SHP77 treated with DMSO at 0.1 percent for 48 hours (cell line): ENCODE measurements around the gene BACH2.

Experiments used
- DNase-seq: peaks from one replicate; lab custom pipeline; 2025; lab: John Stamatoyannopoulos, UW

BACH2 gene

DNA sequence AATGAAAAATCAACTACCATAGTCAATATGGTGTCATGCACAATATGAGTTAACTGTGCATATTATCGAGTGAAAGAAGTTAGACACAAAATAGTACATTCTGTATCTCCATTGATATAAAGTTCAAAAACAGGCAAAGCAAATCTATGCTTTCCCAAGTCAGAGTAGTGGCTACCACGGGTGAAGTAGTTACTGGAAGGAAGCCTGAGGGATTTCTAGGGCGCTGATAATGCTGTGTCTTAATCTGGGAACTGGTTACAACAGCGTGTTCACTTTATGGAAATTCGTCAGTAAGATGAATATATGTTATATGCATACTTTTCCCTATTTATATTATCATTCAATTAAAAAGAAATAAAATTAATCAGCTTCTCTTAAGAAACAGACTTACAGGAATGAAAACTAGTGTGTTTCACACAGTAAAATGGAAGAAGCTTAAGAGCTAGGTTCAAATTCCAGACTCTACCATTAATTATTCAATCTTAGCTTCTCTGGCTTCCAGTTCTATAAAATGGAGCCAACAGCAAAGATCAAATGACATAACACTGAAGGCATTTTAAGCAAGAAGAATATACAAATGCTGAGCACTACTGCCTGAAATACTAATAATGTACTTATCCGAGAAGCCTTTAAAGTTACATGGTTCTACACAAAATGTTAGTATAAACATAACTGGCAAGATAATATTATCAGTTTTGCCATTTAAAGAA is 19.2 kb downstream of the BACH2 start:
- no peak for DNase-seq

DNA sequence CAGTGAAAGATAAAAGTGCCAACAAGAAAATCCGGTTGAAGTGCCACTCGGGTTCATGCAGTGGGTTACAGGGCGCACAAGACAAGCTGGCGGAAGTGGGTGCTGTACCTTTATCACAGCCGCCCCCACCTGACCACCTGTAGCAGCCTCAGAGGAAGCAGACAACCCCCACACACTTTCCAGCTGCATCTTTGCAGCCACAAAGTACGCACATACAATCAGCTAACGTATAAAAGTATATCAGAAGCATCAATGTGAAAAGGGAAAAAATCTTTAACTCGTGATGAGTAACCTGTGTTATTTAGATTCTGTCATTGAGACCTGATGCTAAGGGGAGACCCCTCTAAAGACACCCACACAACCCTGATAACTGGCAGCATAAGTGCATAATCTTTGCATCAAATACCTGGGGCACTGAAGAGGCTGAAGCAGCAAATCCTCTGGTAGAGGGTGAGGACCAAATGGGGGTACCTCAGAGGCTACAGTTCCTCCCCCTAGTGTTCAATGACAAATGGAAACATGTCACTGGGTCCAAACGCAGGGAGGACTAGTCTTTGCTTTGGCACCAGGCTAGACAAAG is 22.1 kb downstream of the BACH2 start:
- no peak for DNase-seq

DNA sequence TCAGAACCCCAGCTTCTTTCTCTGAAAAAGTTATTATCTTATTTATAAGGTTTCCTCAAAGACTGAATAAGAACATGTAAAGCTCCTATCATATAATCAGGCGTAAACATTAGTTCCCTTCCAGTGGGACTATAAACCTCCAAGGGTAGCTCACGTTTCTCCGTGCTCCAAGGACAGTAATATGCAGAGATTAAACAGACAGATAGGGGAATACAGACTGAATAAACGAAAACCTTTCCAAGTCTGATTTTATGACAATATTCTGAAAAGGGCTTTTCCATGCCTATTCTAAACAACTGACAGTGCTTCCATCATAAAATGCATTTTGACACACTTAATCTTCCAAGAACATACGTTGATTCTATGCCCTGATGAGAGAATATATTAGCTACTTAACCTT is 22.8 kb downstream of the BACH2 start:
- DNase-seq = no peak

DNA sequence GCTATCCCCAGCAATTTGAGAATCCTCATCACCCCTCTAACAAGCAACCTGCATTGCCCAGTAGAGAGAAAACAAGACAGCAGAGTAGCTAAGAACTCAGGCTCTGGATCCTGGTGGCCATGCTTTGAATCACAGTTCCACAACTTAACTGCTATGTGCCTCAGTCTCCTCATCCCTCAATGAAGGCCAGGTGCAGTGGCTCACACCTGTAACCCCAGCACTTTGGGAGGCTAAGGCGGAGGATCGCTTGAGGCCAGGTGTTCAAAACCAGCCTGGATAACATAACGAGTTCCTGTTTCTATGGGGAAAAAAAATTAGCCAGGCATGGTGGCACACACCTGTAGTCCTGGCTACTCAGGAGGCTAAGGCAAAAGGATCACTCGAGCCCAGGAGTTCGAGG is 23.7 kb downstream of the BACH2 start:
- DNase-seq = no peak

DNA sequence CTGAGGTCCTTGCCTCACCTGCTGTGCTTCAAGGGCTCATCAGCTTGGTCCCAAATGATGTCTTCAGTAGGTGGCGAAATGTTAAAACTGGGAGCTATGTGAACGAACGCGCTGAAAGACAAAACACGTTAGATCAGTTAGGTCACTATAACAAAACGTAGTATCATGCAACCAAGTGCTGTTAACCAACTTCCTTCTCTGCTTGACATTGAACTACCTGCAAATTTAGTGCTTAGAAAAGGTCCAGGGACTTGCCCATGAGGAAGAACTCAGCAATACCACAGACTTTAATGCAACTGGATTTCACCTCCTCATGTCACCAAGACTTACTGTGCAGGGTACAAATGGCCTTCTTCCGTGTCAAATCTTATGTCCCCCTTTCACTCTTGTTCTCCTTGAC is 24.8 kb downstream of the BACH2 start:
- no peak for DNase-seq

DNA sequence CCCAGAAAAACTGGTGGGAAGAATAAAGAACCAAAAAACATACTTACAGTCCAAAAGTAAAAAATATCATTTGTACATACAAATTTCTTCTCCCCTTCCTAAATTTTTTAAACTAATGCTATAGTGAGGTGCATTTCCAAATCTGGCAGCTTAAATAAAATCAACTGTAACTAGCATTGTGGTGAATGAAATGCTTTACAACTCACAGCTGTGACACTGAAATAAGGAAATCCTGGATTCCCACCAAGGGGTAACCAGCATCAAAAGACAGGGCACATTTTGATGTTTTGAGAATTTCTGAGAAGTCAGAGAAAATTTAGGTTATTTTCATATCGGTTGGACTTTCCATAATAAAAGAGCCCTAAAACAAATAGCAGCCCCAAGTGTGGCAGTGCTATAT is 27.3 kb downstream of the BACH2 start:
- no peak for DNase-seq

DNA sequence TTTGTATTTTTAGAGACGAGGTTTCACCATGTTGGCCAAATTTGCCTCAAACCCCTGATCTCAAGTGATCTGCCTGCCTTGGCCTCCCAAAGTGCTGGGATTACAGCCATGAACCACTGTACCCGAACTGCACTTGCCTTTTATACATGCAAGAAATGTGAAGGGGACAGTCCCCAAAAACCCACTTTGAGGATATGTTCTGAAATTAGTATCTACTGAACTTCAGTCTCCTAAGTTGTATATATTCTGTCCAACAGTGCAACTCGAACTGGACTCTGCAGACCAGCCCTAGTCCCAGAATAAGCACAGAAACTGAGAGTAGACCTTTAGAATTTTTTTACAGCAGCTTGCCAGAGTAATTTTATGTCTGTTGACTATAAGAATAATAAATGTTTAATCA is 28.5 kb downstream of the BACH2 start:
- no peak for DNase-seq

DNA sequence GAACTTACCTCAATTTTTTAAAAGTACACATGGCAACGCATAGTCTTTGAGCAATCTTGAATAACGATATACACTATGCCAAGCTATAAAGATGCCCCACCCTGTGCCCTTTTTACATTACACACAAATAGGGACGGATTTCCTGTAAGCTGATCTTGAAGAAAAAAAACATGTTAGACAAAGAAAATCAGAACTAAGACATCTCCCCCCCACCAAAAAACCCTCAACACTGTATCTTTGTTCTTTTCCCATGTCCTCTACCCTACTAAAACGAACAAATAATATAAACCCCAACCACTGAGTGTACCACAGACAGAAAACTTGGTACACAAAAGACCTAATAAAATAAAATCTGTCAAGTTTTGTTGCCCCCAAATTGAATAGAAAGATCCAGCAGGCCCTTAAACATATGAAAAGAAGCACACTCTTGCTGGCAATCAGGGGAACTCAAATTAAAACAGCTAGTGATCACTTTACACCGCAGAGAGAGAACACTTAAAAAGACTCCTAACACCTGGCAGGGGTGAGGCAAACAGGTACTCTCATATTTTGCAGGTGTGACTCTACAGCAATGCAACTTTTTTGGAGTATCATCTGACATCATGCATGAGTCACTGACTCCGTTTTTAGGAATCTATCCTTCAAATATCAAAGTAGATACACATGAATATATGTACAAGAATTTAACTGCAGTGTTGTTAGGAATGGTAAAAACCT is 29.6 kb downstream of the BACH2 start:
- no peak for DNase-seq

DNA sequence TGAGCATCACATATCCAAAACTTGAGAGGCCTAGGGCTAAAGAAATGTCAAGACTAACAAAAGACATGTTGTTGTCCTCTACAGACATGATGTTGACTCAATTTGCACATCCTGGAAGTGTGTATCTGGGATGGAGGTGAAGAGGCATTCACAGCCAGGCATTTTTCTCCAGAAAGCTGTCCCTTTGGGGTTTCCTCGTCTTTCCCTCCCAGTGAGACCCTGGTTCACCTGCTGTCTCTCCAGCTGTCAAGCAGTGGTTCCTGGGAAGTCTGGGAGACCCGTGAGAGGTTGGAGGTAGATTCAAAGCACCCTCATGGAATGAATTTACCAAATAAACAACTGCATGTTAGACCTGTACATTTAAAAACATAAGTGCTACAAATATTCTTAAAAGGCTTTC is 32.1 kb downstream of the BACH2 start:
- no peak for DNase-seq

DNA sequence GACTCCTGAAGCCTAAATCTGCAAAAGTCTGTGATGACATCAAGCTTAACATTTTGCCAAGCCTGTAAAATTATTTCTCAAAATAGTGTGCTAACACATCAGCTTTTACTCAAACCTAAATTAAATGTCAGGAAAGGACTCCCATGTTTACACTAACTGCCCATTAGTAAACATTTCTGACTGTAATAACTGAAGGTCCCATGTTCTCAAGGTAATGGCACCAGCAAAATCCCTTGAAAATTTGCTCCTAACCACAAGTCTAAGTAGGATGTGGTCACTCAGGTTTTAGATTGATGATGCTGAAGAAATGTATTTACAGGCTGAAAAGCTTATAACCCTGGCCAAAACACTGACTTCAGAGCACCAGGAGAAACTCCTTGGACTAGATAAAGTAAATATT is 33.0 kb downstream of the BACH2 start:
- DNase-seq = no peak

DNA sequence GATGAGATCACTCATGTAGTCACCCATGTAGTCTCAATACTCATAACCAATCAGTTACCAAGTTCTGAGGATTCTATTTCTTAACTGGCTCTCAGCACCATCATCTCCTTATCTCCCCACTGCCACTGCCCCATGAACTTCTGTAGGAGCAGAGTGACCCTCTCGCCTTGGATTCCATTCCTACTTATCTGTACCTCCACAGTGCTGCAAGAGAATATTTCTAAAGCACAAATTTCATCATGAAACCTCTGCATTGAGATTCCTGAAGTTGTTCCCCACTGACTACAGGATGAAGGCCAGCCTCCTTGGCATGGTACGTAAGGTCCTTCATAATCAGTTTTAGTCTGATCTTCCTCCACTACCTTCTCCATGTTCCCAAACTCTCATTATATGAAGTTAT is 34.8 kb downstream of the BACH2 start:
- DNase-seq = no peak

DNA sequence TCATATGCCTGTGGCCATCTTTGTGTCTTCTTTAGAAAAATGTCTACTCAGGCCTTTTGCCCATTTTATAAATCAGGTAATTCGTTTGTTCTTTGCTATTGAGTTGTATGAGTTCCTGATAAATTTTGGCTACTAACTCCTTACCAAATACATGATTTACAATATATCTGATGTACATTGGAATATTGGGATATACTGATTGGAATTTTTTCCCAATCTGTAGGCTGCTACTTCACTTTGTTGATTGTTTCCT is 39.2 kb downstream of the BACH2 start:
- no peak for DNase-seq

DNA sequence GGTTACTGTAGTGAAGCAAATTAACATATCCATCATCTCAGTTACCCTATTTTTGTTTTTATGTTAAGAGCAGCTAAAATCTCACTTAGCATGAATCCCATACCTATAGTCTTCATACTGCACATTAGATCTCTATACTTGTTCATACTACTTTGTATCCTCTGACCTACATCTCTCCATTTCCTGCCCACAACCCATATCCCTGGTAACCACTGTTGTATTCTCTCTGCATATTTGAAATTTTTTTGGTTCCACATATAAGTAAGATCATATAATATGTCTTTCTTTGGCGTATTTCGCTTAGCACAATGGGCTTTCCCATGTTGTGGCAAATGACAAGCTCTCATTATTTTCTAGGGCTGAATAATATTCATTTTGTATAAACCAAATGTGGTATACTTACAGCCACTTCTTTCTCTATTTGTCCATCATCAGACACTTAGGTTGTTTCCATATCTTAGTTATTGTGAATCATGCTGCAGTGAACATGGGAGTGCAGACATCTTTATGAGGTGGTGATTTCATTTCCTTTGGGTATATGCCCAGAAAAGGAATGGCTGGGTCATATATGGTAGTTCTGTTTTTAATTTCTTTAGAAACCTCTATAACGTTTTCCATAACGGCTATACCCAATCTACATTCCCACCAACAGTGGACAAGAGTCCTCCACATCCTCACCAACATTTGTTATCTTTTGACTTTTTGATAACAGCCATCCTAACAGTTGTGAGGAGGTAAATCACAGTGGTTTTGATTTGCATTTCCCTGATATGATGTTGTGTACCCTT is 39.8 kb downstream of the BACH2 start:
- DNase-seq = no peak

DNA sequence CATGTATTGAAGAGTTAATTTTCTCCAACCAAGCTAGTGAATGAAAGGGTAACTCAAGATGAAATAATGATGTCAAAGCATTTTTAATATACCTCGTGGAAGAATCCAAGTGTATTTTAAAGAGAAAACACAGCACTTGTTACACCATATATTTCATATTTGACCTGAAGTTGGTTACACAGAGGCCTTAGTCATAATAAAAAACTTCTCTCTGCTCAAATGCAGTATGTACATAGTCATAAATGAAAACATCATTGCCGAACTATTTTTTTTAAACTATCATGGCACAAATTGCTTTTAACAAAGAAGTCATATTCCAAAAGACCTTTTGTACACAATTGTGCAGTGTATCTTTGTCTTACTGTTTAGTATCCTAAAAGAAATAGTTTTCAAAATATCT is 43.0 kb downstream of the BACH2 start:
- DNase-seq = no peak

DNA sequence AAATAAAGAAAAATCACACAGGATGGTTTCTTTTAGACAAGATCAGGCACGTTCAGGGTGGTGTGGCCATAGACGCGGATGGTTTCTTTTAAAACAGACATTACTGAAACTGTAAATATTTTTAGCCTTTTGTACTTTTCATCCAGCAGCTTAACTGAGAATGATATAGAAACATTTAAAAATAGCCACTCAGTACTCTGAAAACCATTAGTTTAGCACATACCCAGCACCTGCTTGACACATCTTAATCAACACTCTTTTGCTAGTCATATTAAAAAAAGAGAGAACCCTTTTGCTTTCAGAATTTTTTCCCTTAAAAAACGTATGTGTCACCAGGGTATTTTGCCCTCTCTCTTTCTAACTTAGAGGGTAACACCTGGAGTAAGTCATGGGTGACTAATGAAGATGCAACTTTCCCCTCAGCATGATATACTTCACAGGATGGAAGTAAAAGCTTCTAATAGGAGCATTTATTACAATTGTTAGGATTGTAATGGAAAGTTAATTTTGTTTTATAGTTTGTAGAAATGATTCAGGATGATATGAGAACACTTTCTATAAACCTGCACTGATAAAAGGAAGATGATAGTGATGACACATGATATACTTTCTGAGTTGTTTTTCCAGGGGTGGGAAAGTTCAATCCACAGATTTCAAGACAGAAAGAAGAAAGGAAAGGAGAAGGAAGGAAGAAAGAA is 45.2 kb downstream of the BACH2 start:
- DNase-seq = no peak

DNA sequence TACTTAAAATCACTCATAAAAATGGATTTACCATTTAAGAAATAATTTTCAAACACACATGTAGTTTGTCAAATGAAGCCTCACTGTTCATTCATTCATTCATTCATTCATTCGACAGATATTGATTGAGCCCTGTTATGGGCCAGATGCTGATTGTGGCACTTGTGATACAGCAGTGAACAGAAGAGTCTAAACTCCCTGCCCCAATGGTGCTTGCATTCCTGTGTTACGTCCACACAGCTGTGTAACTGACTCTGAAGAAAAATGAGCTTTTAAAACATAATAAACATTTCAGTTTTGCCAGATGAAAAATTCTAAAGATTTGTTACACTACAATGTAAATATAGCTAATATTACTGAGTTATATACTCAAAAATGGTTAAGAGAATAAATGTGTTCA is 46.2 kb downstream of the BACH2 start:
- no peak for DNase-seq

DNA sequence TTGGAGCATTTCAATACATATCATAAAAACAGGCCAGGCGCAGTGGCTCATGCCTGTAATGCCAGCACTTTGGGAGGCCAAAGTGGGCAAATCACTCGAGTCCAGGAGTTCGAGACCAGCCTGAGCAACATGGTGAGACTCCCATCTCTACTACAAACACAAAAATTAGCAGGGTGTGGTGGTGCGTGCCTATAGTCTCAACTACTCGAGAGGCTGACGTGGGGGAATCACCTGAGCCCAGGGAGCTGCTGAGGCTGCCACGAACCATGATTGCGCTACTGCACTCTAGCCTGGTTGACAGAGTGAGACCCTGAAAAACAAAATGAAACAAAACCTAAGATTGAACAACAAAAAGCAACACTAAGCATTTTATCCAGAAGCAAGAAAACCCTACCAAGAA is 47.2 kb downstream of the BACH2 start:
- no peak for DNase-seq

DNA sequence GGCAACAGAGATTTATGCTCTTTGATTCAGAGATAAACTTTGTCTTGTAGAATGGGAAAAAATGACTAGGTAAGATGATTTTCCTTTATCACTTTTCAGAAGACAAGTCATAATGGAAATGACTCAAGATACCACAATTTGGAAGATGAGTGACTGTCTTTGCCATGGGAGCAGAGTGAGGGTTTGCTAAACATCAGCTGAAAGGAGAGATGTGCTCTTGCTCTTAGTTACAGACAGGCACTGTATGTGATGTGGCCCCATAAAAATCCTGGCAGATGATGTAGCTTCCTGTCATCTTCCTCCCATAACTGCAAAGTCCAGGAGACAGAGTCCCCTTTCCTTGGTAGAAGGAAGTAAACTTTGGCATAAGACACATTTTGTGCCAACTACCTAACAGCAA is 47.6 kb downstream of the BACH2 start:
- DNase-seq = no peak

DNA sequence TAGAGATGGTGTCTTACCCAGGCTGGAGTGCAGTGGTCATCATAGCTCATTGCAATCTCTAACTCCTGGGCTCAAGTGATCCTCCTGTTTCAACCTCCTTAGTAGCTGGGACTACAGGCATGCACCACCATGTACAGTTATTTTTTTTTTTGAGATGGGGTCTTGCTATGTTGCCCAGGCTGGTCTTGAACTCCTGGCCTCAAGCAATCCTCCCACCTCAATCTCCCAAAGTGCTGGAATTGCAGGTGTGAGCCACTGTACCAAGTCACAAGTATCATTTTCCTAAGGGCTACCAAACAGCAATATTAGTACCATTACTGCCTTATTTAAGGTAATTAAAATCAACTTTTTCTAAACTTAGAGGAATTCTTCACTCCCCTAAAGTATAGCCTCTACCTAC is 49.4 kb downstream of the BACH2 start:
- no peak for DNase-seq

DNA sequence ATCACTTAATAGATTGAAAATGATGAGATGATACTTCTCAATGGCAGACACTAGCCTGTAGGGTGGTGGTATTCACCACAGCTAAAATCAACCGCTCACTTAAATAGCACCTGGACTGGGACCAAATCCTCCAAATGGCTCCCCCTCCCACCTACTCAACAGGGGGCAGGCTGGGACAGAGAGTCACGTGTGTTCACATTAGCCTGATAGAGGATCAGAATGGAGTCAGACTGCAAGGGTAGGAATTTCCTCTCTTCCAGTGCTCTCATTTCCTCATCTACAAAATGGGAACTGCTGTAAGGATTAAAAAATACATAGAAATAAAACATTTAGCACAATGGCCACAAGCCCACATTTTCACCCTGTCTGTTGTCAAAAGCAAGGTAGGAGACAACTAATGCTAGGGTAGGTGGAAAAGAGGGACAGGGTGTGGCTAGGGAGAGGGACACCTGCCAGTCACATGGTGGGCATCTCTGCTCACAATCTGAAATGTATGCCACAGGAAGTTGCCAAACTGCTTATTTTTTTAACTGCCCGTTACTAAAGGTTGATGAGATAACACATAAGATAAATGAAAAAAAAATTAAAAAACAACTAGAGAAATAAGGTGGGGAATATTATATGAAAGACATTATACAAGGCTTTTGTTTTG is 55.3 kb downstream of the BACH2 start:
- no peak for DNase-seq

DNA sequence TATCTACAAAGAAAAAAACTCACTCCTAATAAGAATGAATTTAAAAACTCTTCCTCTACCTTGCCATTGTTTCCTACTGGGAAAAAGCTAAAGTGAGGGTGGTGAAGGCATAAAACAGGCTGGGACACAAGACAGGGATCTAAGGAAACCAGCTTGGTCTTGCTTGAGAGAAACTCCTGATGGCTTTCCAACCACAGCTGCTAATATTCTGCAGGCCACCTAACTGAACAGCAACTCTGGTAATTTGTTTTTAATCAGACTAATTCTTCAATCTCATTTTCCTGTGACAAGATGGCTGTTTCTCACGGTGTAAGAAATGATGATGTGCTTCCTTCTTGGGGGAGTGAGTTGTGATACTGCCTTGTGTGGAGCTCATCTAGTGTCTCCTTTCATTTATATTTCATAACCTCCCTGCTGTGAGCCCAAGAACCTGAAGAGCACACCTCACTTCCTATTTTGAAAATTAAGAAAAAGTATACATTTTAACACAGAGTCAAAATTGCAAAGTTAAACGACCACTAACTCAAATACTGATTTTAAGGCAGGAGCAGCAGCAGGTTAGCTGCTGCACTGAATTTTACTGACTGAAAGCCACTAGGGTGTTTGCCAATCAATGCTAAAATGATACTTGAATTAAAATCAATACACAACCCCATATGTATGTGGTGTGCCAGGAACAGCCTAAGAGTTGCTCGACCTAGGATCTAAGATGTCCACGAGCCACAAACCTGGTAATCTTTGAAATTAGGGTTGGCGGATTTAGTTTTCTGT is 58.0 kb downstream of the BACH2 start:
- no peak for DNase-seq
